Adrenal gland (tissue), 5 donors: ENCODE results near the gene TULP1.

Experiments
- CTCF ChIP-seq, 6 experiments: fragments of 450-650 bp in 4 of 6; fragments of 200-600 bp in 2 of 6; sonication (generic) in 1 of 6; IDR thresholded peaks; 1 replicate in 5 of 6; 2 replicates in 1 of 6; pipeline versions ENCODE4 v1.5.1 to v1.8.0; 2016 to 2021; ENCODE audit warnings: antibody characterized with exemption in 6 of 6, mild to moderate bottlenecking in 2 of 6, moderate library complexity in 1 of 6
- POLR2A ChIP-seq, 2 donors: fragments of 450-650 bp; IDR thresholded peaks; one replicate each; pipeline ENCODE4 v1.6.1; 2017; ENCODE audit warnings: antibody characterized with exemption in 2 of 2, mild to moderate bottlenecking in 2 of 2, moderate library complexity in 1 of 2
- donor health status: DM: no; HTN: no; CAD: no.

DNA sequence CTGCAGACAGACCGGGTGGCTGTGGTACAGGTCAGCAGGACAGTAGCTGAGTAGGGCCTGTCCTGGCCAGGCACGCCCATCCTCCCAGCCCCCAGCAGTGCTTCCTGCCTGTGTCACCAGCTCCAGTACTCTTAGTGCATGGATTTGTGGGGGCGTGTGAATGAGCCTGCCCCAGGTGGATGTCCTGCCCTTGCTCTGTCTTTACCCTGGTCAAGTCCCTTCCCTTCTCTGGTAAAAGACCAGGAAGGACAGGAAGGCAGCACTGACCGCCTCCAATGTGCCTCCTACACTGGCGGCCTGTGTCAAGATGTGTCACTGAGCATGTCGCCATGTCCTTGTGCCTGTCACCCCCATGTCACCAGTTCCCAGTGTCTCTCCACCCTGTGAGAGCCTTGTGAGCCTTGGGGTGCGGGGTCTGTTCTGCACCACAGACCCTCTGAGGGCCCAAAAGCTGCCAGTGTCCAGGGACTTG, 27.7 kb downstream of the TULP1 start:
- TF ChIP-seq CTCF (IDR thresholded peaks at IDR 0.05) (no peak), POLR2A (IDR thresholded peaks at IDR 0.05) (no peak)
